CD4-positive, alpha-beta T cell treated with Interferon gamma for 1 hour (primary cell): Measurements from ENCODE around the gene WBP1L.

Source experiments
- DNase-seq: peaks from one replicate; pipeline ENCODE4 v3.0.0-alpha.2; 2020

WBP1L gene

DNA sequence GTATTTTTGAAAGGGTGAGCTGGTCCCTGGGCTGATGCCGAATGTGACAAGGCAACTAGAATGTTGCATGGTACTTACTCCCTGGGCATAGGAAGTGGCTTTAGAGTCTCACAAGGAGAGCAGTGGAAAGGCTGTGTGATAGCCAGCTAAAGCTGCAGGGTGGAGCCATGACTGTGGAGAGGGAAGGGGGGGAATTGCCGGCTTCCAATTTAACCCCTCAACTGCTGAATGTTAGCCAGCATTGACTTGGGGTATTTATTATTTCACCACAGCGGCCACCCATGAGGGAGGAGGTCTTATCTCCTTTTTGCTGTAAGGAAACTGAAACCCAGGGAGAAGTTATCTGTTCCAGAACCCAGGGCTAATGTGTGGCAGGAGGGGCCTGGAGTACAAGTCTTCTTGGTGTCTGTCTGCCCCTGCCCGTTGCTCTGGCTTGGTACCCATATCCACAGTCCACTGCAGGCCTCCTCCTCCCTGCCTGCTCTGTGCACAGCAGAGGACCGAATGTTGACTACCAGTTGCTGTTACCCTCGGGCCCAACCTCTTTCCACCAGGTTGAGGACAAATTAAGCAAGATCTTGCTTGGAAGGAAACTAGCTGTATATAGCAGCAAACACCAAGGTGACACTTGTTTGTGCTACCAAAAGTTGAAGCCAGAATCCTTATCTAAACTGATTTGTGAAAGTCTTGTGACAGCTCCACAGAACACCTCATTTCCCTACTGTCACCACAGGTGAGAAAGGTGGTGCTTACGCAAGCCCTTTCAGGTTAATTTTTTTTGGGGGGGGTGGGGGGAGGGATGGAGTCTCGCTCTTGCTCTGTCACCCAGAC, 37.6 kb downstream of the WBP1L start:
- DNase-seq, result no peak

DNA sequence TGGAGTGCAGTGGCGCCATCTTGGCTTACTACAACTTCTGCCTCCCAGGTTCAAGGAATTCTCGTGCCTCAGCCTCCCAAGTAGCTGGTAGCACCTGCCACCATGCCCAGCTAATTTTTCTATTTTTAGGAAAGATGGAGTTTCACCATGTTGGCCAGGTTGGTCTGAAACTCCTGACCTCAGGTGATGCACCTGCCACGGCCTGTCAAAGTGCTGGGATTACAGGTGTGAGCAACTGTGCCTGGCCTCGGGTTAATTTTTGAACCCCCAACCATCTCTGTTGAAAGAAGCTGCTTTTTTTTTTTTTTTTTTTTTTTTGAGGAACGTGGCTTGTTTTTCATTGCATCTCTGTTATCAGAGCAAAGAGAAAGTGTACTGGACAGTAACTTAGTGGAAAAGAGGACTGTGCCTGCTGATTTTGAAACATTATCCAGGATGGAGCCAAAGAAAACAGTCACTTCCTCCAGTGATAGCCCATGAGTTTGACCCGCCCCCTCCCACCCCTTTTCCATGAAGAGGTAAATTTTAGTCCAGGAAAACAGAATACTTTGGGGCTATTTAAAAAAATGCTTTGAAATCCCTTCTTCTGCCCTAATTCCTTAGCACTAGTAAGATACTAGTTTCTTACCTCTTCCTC, 38.3 kb downstream of the WBP1L start:
- no peak for DNase-seq

DNA sequence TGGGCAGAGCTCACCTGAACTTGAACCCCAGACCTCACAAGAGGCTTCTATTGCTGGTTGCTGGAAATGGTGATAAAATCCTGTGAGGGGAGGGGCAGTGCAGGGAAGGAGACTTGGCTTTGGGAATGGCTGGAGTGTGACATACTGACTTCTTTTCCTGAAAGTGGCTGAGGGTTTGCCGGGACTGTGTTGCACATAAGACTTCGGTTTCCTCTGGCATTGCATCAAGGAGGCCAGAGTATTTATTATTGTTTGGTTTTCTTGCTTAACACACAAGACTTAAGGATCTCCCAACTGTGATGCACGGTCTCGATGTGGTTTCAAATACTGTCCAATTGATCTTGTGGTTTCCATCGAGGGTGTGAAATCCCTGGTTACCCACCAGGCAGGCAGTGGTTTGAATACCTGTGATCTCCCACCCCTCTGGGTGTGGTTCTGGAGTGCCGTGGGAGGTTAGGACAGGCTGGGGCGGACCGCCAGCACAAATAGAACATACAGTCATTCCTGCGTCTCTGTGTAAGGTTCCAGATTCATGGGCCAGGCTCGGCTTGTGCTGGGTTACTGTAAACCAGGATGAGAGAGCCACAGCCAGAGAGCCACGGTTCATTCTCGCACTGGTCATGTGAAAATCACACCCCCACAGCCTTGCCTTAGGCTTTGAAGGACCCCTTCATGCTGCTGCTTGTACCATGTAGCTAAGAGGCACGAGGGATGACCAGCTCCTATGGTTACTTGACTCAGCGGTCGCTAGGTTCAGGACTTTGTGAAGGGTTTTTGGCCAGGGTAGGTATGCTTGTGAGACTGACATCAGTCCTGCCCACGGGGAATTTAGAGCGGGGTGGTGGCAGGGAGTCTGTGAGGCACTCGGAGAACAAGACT, 39.2 kb downstream of the WBP1L start:
- no peak for DNase-seq

DNA sequence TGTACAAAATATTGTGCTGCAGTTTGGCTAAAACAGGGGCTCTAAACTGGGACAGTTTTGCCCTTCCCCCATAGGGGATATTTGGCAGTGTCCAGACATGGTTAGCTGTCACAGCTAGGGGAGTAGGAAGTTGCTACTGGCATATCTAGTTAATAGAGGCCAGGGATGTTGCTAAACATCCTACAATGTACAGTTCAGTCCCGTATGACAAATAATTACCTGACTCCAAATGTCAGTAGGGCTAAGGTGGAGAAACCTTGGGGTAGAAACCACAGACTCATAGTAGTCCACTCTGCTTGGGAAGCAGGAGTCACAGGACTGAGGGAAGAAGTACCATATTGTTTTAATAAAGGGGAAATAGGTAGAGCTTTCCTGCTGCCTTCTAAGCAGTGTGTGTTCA, 39.8 kb downstream of the WBP1L start:
- DNase-seq, result no peak

DNA sequence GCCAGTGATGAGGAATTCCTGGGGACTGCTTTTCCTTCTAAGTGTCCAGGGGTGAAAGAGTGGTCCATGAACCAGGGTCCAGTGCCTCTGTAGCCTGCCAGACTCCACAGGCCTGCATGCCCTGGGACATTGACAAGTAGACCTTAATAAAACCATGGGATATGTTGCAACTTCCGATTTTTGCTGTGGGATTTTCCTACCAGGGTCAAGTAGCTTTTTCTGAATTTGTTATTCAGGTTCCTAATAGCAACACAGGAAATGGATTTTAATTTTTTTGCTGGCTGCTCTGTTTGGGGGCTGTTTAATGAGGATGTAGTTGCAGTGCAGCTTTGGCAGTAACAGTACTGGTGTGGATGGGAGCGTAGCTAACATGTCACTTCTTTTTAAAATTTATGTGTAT, 42.1 kb downstream of the WBP1L start:
- DNase-seq, result peak; percentile 31

DNA sequence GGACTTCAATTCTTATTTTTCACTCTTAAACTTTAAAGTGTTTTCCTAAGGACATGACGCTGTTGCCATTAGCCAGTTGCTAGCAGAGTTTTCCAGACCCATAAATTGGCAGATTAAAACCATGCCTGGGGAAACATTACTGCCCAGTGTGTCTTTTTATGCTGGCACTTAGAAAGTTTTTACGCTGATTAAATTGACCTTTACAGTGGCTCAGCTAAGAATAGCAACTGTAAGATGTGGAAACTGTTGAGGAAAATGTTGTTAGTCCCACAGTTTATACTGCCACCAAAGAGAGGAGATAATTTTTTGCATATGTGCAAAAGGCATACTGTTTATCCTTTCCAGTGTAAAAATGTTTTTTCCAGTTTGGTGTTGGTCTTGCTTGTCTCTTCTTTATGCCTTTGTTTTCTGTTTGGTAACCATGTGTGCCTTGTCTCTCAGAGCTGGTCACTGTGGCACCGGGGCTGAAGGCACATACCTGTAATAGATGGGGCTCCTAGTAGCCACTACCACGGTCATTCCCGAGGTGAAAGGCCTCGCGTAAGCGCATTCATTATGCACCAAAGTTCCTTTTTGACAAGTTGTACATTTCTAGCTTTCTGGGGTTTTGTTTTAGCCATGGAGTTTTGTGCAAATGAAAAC, 48.1 kb downstream of the WBP1L start:
- DNase-seq, result no peak

DNA sequence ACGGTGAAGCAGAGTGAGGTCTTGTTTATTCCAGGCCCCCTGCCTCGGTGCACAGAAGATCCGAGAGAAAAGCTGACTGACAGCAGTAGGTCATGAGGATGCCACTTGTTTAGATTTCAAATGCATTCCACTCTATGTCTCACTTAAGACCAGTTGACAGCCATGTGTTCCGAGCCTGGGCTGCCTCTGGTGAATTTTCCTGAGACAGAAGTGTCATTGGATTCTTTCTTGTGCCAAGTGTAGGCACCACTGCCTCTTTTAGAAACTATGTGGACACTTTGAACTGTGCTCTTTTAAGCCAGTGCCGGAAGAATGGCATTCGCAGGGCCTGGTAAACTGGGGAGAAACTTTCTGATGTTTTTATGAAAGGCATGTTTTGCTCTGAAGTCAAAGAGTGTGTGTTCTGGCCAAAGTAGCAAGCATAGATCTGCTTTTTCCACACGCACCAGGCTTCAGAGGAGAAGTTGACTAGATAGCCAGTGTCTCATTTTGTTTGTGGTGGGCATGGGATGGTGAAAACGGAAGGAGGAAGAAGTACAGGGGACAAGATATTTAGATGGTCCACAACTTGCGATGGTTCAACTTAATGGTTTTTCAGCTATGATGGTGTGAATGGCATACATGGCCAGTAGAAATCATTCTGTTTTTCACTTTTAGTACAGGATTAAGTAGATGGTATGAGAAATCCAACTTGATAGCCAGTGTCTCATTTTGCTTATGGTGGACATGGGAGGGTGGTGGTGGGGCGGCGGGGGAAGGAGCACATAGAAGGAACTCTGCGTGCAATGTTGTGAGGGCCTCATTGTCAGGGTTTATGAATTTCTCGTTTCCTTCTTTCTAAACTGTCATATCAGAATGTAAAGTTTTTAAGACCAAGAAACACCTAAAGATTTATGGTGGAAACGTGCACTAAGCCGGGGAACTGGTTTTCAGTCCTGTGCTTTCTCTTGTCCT, 52.0 kb downstream of the WBP1L start:
- no peak for DNase-seq

DNA sequence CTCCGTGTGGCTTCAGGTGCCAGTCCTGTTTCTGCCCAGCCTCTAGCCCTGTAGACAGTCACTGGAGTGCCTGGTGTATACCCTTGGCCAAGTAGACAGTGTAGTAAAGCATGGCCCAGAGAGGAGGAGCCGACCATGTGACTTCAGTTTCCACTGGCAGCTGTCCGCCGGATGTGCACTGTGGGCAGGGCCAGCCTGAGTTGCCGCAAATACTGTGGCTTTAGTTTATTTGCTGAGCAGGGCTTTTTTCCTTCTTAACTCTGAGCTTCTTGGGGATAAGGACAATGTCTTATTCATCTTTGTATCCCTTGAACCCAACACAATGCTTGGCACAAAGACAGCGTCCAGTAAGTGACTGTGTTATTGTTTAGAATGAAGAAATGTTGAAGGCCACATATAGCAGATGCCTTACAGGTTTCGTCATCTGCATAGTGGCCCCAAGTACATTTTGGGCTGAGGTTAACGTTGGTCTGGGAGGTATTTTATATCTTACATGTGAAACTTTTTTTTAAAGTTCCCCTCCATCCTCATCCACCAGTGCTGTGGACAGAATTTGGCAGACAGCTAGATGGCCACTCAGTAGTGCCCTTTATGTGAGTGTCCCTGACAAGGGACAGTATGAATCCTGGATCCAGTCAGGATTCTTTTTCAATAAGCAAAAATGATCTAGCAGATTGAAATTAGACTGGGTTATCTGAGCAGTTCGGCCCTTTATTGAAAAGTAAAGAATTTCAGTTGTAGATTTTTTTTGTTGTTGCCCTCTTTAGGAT, 52.8 kb downstream of the WBP1L start:
- DNase-seq, result peak; percentile 63

DNA sequence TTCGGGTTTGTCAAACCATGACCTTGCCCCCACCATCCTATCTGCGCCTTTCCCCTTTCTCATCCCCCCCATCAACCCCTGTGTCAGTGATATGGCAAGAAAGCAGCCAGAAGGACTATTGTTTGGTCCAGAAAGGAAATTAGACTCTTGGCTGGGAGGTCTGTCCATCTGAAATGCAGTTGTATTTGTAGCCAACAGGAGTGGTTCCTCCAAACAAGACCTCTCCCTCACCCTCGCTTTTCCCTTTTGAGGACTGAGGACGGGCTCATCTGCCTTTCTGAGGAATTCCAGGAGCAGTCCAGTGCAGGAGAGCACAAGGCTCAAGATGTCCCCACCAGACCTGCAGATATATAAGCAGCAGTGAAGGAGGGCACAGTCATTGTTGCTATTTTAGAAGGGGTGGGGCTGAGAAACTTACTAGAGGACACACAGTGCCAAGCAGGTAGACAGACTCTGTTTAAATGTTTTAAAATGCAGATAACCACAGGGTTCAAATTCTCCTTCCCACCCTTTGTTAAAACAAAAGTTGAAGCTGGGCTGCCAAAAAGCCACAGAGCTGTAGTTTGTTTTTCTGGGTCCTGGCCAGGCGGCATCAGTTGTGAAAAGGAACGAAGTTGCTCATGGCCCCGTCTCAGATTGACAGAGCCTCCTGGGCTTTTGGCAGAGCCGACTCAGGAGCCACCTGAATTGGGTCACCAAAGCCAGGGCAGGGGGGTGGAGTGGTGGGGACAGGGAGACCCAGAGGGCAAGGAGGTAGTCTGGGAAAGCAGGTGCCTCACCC, 56.1 kb downstream of the WBP1L start:
- DNase-seq, result no peak

DNA sequence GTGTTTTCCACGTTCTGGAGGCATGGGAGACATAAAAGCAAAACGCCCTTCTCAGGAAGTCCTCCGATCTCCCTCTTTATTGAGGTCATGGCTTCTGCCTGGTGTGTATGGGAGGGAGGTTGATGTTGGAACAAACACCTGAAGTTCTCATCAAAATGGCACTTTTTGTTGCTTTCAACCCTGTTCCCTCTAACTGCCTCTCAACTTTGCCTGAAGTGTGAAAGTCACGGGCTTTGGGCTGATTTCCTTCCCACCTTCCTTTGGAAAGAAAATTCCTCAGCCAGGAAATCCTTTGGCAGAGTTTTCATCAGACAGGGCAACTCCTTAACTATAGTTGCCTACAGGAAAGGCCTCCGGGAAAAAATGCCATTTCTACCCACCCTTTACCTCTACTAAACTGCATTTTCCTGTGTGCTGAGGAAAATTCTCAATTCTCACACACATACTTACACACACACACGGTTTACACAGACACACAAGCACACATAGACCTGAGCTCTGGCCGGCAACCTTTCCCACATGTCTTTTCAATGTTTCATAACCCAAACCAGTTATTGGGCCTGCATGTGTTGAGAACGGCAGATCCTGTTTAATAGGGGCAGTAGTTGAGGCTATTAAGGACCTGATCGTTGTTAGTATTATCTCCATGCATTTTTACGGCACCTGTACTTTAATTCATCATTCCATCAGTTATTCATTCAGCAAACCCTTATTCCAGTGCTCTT, 57.0 kb downstream of the WBP1L start:
- DNase-seq, result no peak

DNA sequence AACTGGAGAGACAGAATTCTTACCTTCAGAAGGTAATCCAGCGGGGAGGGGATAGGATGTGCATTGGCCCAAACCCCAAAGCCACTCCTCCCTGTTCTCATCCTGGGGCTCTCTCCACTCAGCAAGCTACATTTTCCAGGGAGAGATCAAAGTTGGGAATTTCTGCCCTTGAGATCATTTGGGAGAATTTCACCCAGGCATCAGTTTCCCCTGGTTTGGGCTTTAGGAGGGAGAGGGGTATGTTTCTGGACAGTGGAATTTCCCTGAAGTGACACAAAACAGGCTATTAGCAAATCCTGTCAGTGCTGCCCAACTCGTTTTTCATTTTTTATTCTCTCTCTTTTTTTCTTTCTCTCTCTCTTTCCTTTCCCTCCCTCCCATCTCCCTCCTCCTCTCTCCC, 57.7 kb downstream of the WBP1L start:
- DNase-seq, result no peak

DNA sequence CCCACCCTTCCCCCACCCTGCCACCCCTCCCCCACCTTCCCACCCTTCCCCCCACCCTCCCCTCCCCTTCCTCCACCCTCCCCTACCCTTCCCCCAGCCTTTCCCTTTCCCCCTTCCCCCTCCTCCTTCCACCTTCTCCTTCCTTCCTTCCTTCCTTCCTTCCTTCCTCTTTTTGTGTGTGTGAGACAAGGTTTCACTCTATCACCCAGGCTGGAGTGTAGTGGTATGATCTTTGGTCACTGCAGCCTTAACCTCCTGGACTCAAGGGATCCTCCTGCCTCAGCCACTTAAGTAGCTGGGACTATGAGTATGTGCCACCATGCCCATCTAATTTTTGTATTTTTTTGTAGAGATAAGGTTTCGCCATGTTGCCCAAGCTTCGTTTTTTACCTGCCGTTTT, 58.2 kb downstream of the WBP1L start:
- no peak for DNase-seq

DNA sequence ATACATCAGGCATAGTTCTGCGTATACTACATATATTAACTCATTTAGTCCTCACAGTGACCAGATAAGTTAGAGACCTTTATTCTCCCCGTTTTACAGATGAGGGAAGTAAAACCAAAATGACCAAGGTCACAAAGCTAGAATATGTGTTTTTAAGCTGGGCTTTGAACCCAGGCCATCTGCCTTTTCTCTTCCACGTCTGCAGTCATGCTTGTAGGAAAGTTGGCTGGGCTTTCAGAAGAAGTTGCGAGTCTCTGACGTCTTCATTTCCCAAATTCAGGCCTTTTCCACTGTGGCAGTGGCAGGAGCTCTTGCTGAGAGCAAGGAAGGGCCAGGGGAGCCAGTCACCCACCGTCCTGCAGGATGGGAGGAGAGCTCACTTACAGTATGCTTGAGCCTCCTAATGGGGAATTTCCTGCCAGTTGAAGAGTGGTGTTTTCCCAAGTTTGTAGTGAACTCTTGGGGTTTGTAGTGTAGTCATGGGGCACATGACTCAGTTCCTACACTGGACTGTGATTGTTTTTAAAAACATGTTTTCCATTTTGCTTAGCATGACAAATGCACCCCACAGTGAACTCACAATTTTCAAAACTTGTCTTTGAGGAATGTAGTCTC, 59.3 kb downstream of the WBP1L start:
- peak; percentile 24 for DNase-seq

DNA sequence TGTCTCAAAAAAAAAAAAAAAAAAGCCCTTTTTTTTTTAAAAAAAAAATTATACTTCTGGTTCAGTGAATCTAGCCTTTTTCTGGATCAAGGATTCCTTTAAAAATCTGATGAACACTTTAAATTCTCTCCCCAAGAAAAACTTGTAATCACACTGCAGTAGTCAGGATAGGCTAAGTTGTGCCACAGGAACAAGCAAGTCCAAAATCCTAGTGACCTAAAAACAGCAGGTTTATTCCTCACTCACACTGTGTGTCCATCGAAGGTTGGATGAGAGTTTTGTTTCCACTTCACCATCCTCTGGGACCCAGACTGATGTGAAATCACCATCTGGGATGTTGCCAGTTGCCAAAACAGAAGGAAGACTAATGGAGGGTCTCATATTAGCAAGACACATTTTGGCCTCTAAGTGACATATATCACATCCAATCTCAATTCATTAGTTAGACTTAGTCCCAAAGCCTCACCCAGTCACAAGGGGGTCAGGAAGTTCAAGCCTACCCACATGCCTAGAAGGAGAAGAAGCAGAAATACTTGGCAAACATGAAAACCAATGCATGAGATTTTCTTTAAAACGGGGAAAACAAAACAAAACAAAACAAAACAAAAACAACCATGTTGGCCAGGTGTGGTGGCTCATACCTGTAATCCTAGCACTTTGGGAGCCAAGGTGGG, 60.8 kb downstream of the WBP1L start:
- DNase-seq, result no peak

DNA sequence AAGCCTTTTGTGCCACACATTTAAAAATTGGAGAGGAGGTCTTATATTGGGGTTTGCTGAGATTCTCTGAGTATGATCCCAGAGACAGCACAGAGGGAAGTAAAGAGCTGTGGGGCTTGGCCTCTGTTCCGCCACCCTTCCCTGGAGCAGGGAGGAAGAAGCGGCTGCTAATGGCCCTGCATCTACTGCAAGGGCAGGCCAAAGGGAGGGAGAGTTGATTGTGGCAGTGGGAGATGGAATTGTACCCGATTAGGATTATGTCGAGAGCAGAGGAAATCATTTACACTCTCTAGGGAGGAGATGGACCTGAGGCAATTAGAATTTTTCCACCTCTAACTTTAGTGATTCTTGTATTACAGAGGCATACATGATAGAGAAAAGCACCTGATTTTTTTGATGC, 64.6 kb downstream of the WBP1L start:
- DNase-seq, result no peak

DNA sequence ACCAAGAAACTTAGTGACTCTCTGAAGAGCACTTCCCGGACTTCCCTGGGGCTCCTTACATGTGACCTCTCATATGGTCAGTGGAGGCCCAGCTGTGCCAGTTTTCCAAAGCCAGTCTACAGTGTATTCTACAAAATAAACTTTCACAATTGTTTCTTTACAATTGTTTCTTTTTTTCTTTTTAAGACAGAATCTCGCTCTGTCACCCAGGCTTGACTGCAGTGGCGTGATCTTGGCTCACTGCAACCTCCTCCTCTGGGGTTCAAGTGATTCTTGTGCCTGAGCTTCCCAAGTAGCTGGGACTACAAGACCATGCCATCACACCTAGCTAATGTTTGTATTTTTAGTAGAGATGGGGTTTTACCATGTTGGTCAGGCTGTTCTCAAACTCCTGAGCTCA, 67.6 kb downstream of the WBP1L start:
- DNase-seq, result no peak

DNA sequence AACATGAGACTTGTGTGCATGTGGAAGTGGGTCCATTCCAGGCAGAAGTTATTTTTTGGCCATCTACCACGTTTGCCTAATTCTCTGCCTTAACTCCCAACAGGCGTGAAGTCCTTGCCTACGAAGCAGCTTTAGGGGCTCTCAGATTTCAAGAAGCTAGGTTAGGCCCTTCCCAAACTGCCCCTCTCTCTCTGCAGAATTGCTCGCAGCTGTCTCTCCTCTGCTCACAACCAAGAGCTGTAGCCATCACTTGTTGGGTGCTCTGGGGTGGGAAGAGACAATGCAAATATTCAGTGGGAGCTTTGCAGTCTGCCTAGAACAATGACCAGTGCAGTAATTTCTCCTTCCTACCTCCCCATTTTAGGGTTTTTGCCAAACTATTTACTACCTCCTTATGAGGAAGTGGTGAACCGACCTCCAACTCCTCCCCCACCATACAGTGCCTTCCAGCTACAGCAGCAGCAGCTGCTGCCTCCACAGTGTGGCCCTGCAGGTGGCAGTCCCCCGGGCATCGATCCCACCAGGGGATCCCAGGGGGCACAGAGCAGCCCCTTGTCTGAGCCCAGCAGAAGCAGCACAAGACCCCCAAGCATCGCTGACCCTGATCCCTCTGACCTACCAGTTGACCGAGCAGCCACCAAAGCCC, 68.6 kb downstream of the WBP1L start:
- DNase-seq, result peak; percentile 35

DNA sequence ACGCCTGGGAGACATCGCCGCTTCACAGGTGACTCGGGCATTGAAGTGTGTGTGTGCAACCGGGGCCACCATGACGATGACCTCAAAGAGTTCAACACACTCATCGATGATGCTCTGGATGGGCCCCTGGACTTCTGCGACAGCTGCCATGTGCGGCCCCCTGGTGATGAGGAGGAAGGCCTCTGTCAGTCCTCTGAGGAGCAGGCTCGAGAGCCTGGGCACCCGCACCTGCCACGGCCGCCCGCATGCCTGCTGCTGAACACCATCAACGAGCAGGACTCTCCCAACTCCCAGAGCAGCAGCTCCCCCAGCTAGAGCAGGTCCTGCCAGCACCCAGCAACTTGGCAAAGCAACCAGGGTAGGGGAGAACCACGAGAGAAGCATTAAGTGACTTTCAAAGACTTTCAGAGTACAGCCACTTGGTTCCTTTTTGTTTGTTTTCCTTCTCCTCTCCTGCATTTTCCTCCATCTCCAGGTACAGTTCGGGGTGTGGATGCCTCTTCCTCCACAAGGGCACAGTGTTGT, 69.3 kb downstream of the WBP1L start:
- DNase-seq, result no peak
